SK-N-SH (cell line): ENCODE results near the gene CRIP2. TPM values are rescaled to one million over a fixed set of nuclear protein-coding genes. Genes with fewer than 3 reads are reported as not detected.
A peak's percentile ranks its signal among the peaks of the same experiment; 100 is the strongest.

ENCODE experiments used
- CTCF ChIA-PET: fragments of 300-600, 350-600 bp; formaldehyde crosslinking; extraction: SDS; loops from one replicate; lab custom pipeline; 2021; lab: Yijun Ruan, JAX
- POLR2A ChIA-PET: fragments of 350-600 bp; sonication (Branson Sonifier 250); formaldehyde crosslinking; extraction: SDS; loops from one replicate; lab custom pipeline; 2020; ENCODE audit warnings: antibody characterized with exemption, inconsistent platforms; lab: Yijun Ruan, JAX
- DNase-seq: peaks from one replicate; pipeline ENCODE4 v3.0.0; 2012
- H2AFZ ChIP-seq: fragments of 200-600 bp; sonication (generic); 2 replicates; pipeline ENCODE4 v1.8.1; 2016; ENCODE audit warnings: antibody characterized with exemption, mild to moderate bottlenecking, low read depth
- H3F3A ChIP-seq: fragments of 200-600 bp; sonication (generic); replicated peaks from 2 replicates; pipeline ENCODE3; 2016; ENCODE audit warnings: antibody characterized with exemption, mild to moderate bottlenecking; ENCODE audit not compliant: insufficient read depth
- H3K27ac ChIP-seq, 2 experiments: fragments of 200-500 bp in 1 of 2; fragments of 200-600 bp in 1 of 2; sonication (Bioruptor generic) in 1 of 2; sonication (generic), shearing (Covaris generic) in 1 of 2; 2 replicates each; pipeline versions ENCODE4 v1.5.1 to v1.6.1; 2014 to 2016; ENCODE audit warnings: low read depth in 2 of 2, inconsistent platforms in 1 of 2, low read length in 1 of 2, mild to moderate bottlenecking in 1 of 2, mixed read lengths in 1 of 2
- H3K27me3 ChIP-seq: fragments of 200-600 bp; sonication (generic), shearing (Covaris generic); 2 replicates; pipeline ENCODE4 v1.6.1; 2016; ENCODE audit warnings: mixed run types; ENCODE audit not compliant: insufficient read depth
- H3K36me3 ChIP-seq, 2 experiments: fragments of 200-500 bp in 1 of 2; fragments of 200-600 bp in 1 of 2; sonication (Bioruptor generic) in 1 of 2; sonication (generic) in 1 of 2; replicated peaks in 1 of 2; 2 replicates each; pipeline versions ENCODE3 to v1.5.1; 2014 to 2016; ENCODE audit warnings: low read length in 1 of 2, mild to moderate bottlenecking in 1 of 2; ENCODE audit not compliant: insufficient read depth in 2 of 2, control insufficient read depth in 1 of 2
- H3K4me1 ChIP-seq, 2 experiments: fragments of 200-500 bp in 1 of 2; fragments of 200-600 bp in 1 of 2; sonication (Bioruptor generic) in 1 of 2; sonication (generic), shearing (Covaris generic) in 1 of 2; 2 replicates each; pipeline versions ENCODE4 v1.5.1 to v1.6.1; 2014 to 2016; ENCODE audit warnings: low read depth in 1 of 2, low read length in 1 of 2, mixed run types in 1 of 2; ENCODE audit not compliant: insufficient read depth in 2 of 2, control insufficient read depth in 1 of 2
- H3K4me2 ChIP-seq: fragments of 200-600 bp; sonication (generic), shearing (Covaris generic); 2 replicates; pipeline ENCODE4 v1.6.1; 2017; ENCODE audit warnings: mixed run types
- H3K4me3 ChIP-seq, 2 experiments: fragments of 200-500 bp in 1 of 2; fragments of 200-600 bp in 1 of 2; sonication (Bioruptor generic) in 1 of 2; sonication (generic), shearing (Covaris generic) in 1 of 2; 2 replicates each; pipeline versions ENCODE4 v1.5.1 to v1.8.1; 2014 to 2016; ENCODE audit warnings: low read depth in 2 of 2, inconsistent platforms in 1 of 2, low read length in 1 of 2, mild to moderate bottlenecking in 1 of 2, mixed read lengths in 1 of 2, moderate library complexity in 1 of 2
- H3K79me2 ChIP-seq: fragments of 200-600 bp; sonication (generic); 2 replicates; pipeline ENCODE4 v1.8.1; 2017; ENCODE audit warnings: mild to moderate bottlenecking; ENCODE audit not compliant: insufficient read depth
- H3K9ac ChIP-seq: fragments of 200-600 bp; sonication (generic); 2 replicates; pipeline ENCODE4 v1.6.1; 2017; ENCODE audit warnings: mixed run types
- H3K9me2 ChIP-seq: fragments of 200-600 bp; sonication (generic); 2 replicates; pipeline ENCODE4 v1.6.1; 2017; ENCODE audit warnings: mixed run types
- H3K9me3 ChIP-seq: fragments of 200-600 bp; sonication (generic); 2 replicates; pipeline ENCODE4 v1.6.1; 2017; ENCODE audit warnings: mixed run types, mild to moderate bottlenecking, moderate library complexity
- H4K20me1 ChIP-seq: fragments of 200-600 bp; sonication (generic); 2 replicates; pipeline ENCODE4 v1.6.1; 2017; ENCODE audit warnings: mild to moderate bottlenecking, mixed run types; ENCODE audit not compliant: insufficient read depth
- EP300 ChIP-seq, 2 experiments: IDR thresholded peaks; 2 replicates each; pipeline versions ENCODE4 v1.4.0 to v1.6.1; 2012; ENCODE audit warnings: borderline replicate concordance in 1 of 2, low read depth in 1 of 2, low read length in 1 of 2
- FOSL2 ChIP-seq: IDR thresholded peaks from 2 replicates; pipeline ENCODE4 v1.4.0; 2012; ENCODE audit warnings: low read depth, mild to moderate bottlenecking, moderate library complexity, borderline replicate concordance
- GATA2 ChIP-seq: sonication (generic); formaldehyde crosslinking; IDR thresholded peaks from 2 replicates; pipeline ENCODE4 v1.5.0; 2020; ENCODE audit warnings: mild to moderate bottlenecking, missing genetic modification reagents
- MXI1 ChIP-seq: IDR thresholded peaks from 2 replicates; pipeline ENCODE4 v1.6.1; 2012; ENCODE audit warnings: mild to moderate bottlenecking, low read depth, low read length, improper control_type of control experiment
- NFIC ChIP-seq: IDR thresholded peaks from 2 replicates; pipeline ENCODE4 v1.4.0; 2012; ENCODE audit warnings: borderline replicate concordance
- RCOR1 ChIP-seq: fragments of 150-350 bp; IDR thresholded peaks from 2 replicates; pipeline ENCODE4 v1.6.1; 2017; ENCODE audit warnings: antibody characterized with exemption, low read length
- RFX5 ChIP-seq: IDR thresholded peaks from 2 replicates; pipeline ENCODE4 v1.6.1; 2012; ENCODE audit warnings: mild to moderate bottlenecking, improper control_type of control experiment, low read length
- RXRA ChIP-seq: IDR thresholded peaks from 2 replicates; pipeline ENCODE4 v1.4.0; 2012; ENCODE audit warnings: low read depth, mild to moderate bottlenecking, borderline replicate concordance
- SMC3 ChIP-seq: IDR thresholded peaks from 2 replicates; pipeline ENCODE4 v1.6.1; 2012; ENCODE audit warnings: low read depth, low read length, improper control_type of control experiment
- TEAD4 ChIP-seq: IDR thresholded peaks from 2 replicates; pipeline ENCODE4 v1.4.0; 2012; ENCODE audit warnings: mild to moderate bottlenecking, borderline replicate concordance; ENCODE audit not compliant: insufficient read depth
- WGBS: methylation state at CpG from one replicate; pipeline ENCODE4 v1.1.6; 2017; ENCODE audit warnings: low lambda C conversion rate; 5-methylcytosine and 5-hydroxymethylcytosine counted together
- polyA plus RNA-seq, 3 experiments: library from polyadenylated mRNA; depleted of rRNA; stranded (reverse); fragments of >200 nt; gene quantifications; 2 replicates each; pipeline ENCODE4 v1.2.3, GENCODE V29; 2012
- TF ChIP-seq, protein P1 (sequence below): IDR thresholded peaks from 2 replicates; pipeline ENCODE4 v1.4.0; 2012; ENCODE audit warnings: low read depth
- TF ChIP-seq, protein P2 (sequence below): IDR thresholded peaks from 2 replicates; pipeline ENCODE4 v1.4.0; 2012; ENCODE audit warnings: low read depth, borderline replicate concordance
- TF ChIP-seq, protein P3 (sequence below): IDR thresholded peaks from 2 replicates; pipeline ENCODE4 v1.4.0; 2012; ENCODE audit warnings: low read depth, borderline replicate concordance

Gene CRIP2
- polyA plus RNA-seq, 1 of the 3 experiments (the other 2 are of a cell fraction) = 335 TPM

GRCh38 chr14:105466531-105467248, 7.9 kb upstream of the CRIP2 start:
- Histone ChIP-seq H3K9ac (no peak overlapping the region), H3K9me2 (no peaks in the 10 kb centered on the region), H4K20me1 (no peaks in the 10 kb centered on the region), H3K79me2 (no peaks in the 10 kb centered on the region), H3K27ac (peak overlapping the region in 1 of 2 experiments; percentile 30; a peak in 1 of 4 replicates), H3K27me3 (no peaks in the 10 kb centered on the region), H3K4me2 (no peak overlapping the region), H3K9me3 (no peaks in the 10 kb centered on the region), H3K4me1 (peaks cover 0 to 49% of the 10 kb centered on the region in 2 experiments; a peak in 1 of 4 replicates), H3F3A (no peaks in the 10 kb centered on the region), H3K36me3 (peaks cover 4 to 66% of the 10 kb centered on the region in 2 experiments), H3K4me3 (no peak overlapping the region), H2AFZ (no peak overlapping the region)
- no peak for DNase-seq
- TF ChIP-seq RFX5 (no peak), NFIC (no peak), MXI1 (no peak), SMC3 (no peak), RCOR1 (no peak), FOSL2 (no peak), EP300 (IDR thresholded peaks at IDR 0.05; ENCODE audit: borderline replicate concordance in 1 of 2, low read depth in 1 of 2, low read length in 1 of 2) (no peak), TEAD4 (no peak), RXRA (no peak), GATA2 (CRISPR knock-in tag) (no peak)
- TF ChIP-seq, protein P1, sequence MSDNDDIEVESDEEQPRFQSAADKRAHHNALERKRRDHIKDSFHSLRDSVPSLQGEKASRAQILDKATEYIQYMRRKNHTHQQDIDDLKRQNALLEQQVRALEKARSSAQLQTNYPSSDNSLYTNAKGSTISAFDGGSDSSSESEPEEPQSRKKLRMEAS = no peak
- TF ChIP-seq, protein P2, sequence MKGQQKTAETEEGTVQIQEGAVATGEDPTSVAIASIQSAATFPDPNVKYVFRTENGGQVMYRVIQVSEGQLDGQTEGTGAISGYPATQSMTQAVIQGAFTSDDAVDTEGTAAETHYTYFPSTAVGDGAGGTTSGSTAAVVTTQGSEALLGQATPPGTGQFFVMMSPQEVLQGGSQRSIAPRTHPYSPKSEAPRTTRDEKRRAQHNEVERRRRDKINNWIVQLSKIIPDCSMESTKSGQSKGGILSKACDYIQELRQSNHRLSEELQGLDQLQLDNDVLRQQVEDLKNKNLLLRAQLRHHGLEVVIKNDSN = no peak
- TF ChIP-seq, protein P3, sequence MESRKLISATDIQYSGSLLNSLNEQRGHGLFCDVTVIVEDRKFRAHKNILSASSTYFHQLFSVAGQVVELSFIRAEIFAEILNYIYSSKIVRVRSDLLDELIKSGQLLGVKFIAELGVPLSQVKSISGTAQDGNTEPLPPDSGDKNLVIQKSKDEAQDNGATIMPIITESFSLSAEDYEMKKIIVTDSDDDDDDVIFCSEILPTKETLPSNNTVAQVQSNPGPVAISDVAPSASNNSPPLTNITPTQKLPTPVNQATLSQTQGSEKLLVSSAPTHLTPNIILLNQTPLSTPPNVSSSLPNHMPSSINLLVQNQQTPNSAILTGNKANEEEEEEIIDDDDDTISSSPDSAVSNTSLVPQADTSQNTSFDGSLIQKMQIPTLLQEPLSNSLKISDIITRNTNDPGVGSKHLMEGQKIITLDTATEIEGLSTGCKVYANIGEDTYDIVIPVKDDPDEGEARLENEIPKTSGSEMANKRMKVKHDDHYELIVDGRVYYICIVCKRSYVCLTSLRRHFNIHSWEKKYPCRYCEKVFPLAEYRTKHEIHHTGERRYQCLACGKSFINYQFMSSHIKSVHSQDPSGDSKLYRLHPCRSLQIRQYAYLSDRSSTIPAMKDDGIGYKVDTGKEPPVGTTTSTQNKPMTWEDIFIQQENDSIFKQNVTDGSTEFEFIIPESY = no peak
- WGBS = 95% methylated on average over 30 of the region's 53 CpGs
- CTCF ChIA-PET = interaction anchor here (0.6 to 8.1 kb wide), 5 partner anchors 17 to 71 kb away, joined by 3 to 137 read pairs (median 4); partner anchors contain the start of genes CRIP1 and TEDC1
- POLR2A ChIA-PET = no interaction called here
